ENCODE measurements around the gene RAD23A.
"Not testable (repeated sequence)": the region's sequence is repeated elsewhere in the genome, so short reads cannot be mapped to it uniquely, and the experiment has no call there.

RAD23A gene

GRCh38 chr19:12956446-12957388 lies 11.1 kb downstream of the RAD23A start, which contains the start of gene GADD45GIP1:
TSS of gene GADD45GIP1 (minus strand) at chr19:12957223. CDS start at chr19:12957212, 11 bp downstream.
- Histone ChIP-seq H3K9me3 (ENCODE audit: severe bottlenecking) (no peaks in the 10 kb centered on the region), H3K4me3 (ENCODE audit: low read depth, low read length) (peak within 1 kb of the TSS; percentile 89), H3K27ac (peak within 1 kb of the TSS; percentile 90), H3K27me3 (ENCODE audit: insufficient read depth, low read depth, severe bottlenecking) (no peaks in the 10 kb centered on the region), H3K36me3 (peaks cover 48% of the 10 kb centered on the region)
- TF ChIP-seq CTCF (IDR thresholded peaks at IDR 0.05; ENCODE audit: low read depth, low read length): no peak
- DNase-seq: peak; percentile 82

GRCh38 chr19:12957389-12957952 lies 11.8 kb downstream of the RAD23A start:
- Histone ChIP-seq H3K27ac (peak overlapping the region; percentile 90), H3K4me3 (ENCODE audit: low read depth, low read length) (peak overlapping the region; percentile 89), H3K36me3 (peaks cover 40% of the 10 kb centered on the region)
- H3K9me3 ChIP-seq (ENCODE audit: severe bottlenecking); DNase-seq; H3K27me3 ChIP-seq (ENCODE audit: insufficient read depth, low read depth, severe bottlenecking): not testable (repeated sequence)

- DNase-seq: no peak
- H3K9me3 ChIP-seq (ENCODE audit: severe bottlenecking): no peaks in the 10 kb centered on the region
- no peak overlapping the region for H3K27ac ChIP-seq
- no peak for TF ChIP-seq CTCF (IDR thresholded peaks at IDR 0.05; ENCODE audit: low read depth, low read length)
- H3K36me3 ChIP-seq: peaks cover 20% of the 10 kb centered on the region
- H3K27me3 ChIP-seq (ENCODE audit: insufficient read depth, low read depth, severe bottlenecking): no peaks in the 10 kb centered on the region
- no peak overlapping the region for H3K4me3 ChIP-seq (ENCODE audit: low read depth, low read length)
Observed at GRCh38 chr19:12959481-12959880, 13.8 kb downstream of the RAD23A start.

- Histone ChIP-seq H3K27ac (peak overlapping the region; percentile 91), H3K36me3 (no peaks in the 10 kb centered on the region; the same call in 1 of the 2 replicates), H3K4me3 (ENCODE audit: low read depth, low read length) (peak overlapping the region; percentile 56), H3K27me3 (ENCODE audit: insufficient read depth, low read depth, severe bottlenecking) (no peaks in the 10 kb centered on the region), H3K9me3 (ENCODE audit: severe bottlenecking) (no peaks in the 10 kb centered on the region)
- peak; percentile 98 for TF ChIP-seq CTCF (IDR thresholded peaks at IDR 0.05; ENCODE audit: low read depth, low read length)
- peak; percentile 91 for DNase-seq
Observed at GRCh38 chr19:12965017-12965811, 19.6 kb downstream of the RAD23A start.

GRCh38 chr19:12965812-12966135 lies 20.1 kb downstream of the RAD23A start:
- no peak for DNase-seq
- no peak for TF ChIP-seq CTCF (IDR thresholded peaks at IDR 0.05; ENCODE audit: low read depth, low read length)
- Histone ChIP-seq H3K36me3 (no peaks in the 10 kb centered on the region; the same call in 1 of the 2 replicates), H3K9me3 (ENCODE audit: severe bottlenecking) (no peaks in the 10 kb centered on the region), H3K4me3 (ENCODE audit: low read depth, low read length) (peak overlapping the region; percentile 56), H3K27ac (peak overlapping the region; percentile 91), H3K27me3 (ENCODE audit: insufficient read depth, low read depth, severe bottlenecking) (no peaks in the 10 kb centered on the region)

- Histone ChIP-seq H3K36me3 (no peaks in the 10 kb centered on the region; the same call in 1 of the 2 replicates), H3K4me3 (ENCODE audit: low read depth, low read length) (no peak overlapping the region), H3K9me3 (ENCODE audit: severe bottlenecking) (no peaks in the 10 kb centered on the region), H3K27ac (no peak overlapping the region), H3K27me3 (ENCODE audit: insufficient read depth, low read depth, severe bottlenecking) (no peaks in the 10 kb centered on the region)
- no peak for TF ChIP-seq CTCF (IDR thresholded peaks at IDR 0.05; ENCODE audit: low read depth, low read length)
- no peak for DNase-seq
Observed at GRCh38 chr19:12967907-12968306, 22.2 kb downstream of the RAD23A start.
